ENCODE results near the gene KLC1. TPM values are rescaled to one million over a fixed set of nuclear protein-coding genes. Genes with fewer than 3 reads are reported as not detected.
A peak's percentile ranks its signal among the peaks of the same experiment; 100 is the strongest.

KLC1 gene
- total and polyA plus RNA-seq, 2 of the 8 experiments (the other 6 are each of a cell fraction or from before 2014, with no cell fraction given) = 84.6 to 134 TPM

DNA sequence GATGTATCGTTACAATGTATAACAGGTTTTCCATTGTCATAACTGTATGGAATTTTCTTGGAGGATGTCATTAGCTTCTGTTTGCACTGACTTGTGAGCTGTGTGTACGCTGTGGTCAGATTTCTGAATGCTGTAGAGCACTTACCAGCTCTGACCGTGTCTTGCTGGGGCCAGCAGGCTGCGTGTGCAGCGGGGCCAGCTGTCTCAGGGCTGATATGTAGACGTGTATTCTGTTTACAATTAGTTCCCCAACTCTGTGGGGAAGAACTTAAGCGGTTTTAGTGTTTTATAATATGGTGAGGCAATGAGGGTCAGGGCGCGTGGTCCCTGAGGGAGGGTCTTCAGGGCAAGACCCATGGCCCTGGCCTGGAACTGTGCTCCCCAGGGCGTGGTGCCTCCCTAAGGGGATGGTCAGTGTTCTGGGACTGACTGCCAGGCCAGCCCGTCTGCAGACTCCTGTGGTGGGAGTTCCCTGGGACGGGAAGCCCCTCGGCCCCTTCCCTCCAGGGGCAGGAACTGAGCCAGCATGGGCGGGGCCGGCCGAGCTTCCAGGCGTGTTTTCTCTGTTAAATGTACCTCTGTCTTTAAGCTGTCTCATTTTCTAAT is 67.6 kb downstream of the KLC1 start:
- ChIA-PET CTCF (ENCODE audit: partially characterized antibody) (interaction anchor here (1.1 to 2.1 kb wide), 2 partner anchors 10 to 15 kb away, joined by 4 to 9 read pairs; no protein-coding TSS in a partner anchor), POLR2A (ENCODE audit: partially characterized antibody) (interaction anchor here (1.2 to 8.8 kb wide), 3 partner anchors 8 to 19 kb away, joined by 3 to 74 read pairs (median 5); partner anchors contain the start of gene ZFYVE21)
- Histone ChIP-seq H4K8ac (ENCODE audit: extremely low read depth, insufficient read depth, low read length) (peak overlapping the region; percentile 53; the same call in 1 of the 2 replicates), H4K5ac (ENCODE audit: insufficient read length, low read depth, low read length) (no peak overlapping the region), H3K56ac (replicated peaks; ENCODE audit: insufficient read length, low read depth, low read length) (no peak overlapping the region), H3K4me3 (ENCODE audit: extremely low read depth in 1 of 4, insufficient read depth in 2 of 4, low read depth in 3 of 4, low read length in 4 of 4) (no peak overlapping the region), H2BK15ac (ENCODE audit: low read length) (no peak overlapping the region), H2AK5ac (ENCODE audit: low read depth, low read length) (no peak overlapping the region), H3K79me2 (ENCODE audit: control insufficient read depth in 1 of 2, insufficient read depth in 2 of 2, low read length in 2 of 2) (no peaks in the 10 kb centered on the region; a peak in 1 of 4 replicates), H3K9me3 (ENCODE audit: insufficient read depth in 2 of 2, low read depth in 1 of 2, low read length in 1 of 2) (no peaks in the 10 kb centered on the region), H4K20me1 (replicated peaks in 1 of 2; ENCODE audit: control insufficient read depth in 1 of 2, insufficient read depth in 2 of 2, low read length in 2 of 2) (peaks cover 10 to 27% of the 10 kb centered on the region in 2 experiments), H2BK12ac (ENCODE audit: low read depth, low read length) (no peak overlapping the region), H3K36me3 (ENCODE audit: control insufficient read depth in 2 of 4, insufficient read depth in 4 of 4, low read length in 3 of 4) (peaks cover 7 to 37% (median 17%) of the 10 kb centered on the region in 4 experiments; a peak in 6 of 8 replicates), H3K4me1 (replicated peaks in 1 of 4; ENCODE audit: control insufficient read depth in 3 of 4, insufficient read depth in 4 of 4, low read length in 3 of 4) (peaks cover 0 to 2% (median 0%) of the 10 kb centered on the region in 4 experiments; a peak in 2 of 7 replicates), H3K4me2 (ENCODE audit: insufficient read depth in 1 of 2, low read depth in 2 of 2, low read length in 2 of 2) (no peak overlapping the region), H3K27me3 (replicated peaks in 1 of 4; ENCODE audit: control insufficient read depth in 3 of 4, extremely low read depth in 1 of 4, insufficient read depth in 3 of 4, low read length in 3 of 4) (no peaks in the 10 kb centered on the region), H3K23me2 (ENCODE audit: low read depth, low read length) (no peaks in the 10 kb centered on the region), H3K79me1 (ENCODE audit: low read depth, low read length) (peaks cover 8% of the 10 kb centered on the region; the same call in 1 of the 2 replicates), H4K91ac (replicated peaks; ENCODE audit: insufficient read length, low read length) (no peak overlapping the region), H2BK120ac (replicated peaks; ENCODE audit: low read depth, low read length) (no peak overlapping the region), H2BK20ac (ENCODE audit: low read length) (no peak overlapping the region), H2AFZ (ENCODE audit: low read length) (no peak overlapping the region), H3K4ac (replicated peaks; ENCODE audit: insufficient read length, low read depth, low read length) (no peak overlapping the region), H2BK5ac (ENCODE audit: low read depth, low read length) (no peak overlapping the region), H3K18ac (ENCODE audit: extremely low read depth, low read length) (no peak overlapping the region), H3K23ac (ENCODE audit: insufficient read length) (no peak overlapping the region), H3K9ac (replicated peaks in 1 of 4; ENCODE audit: extremely low read depth in 1 of 4, low read depth in 3 of 4, low read length in 3 of 4) (no peak overlapping the region), H3K27ac (ENCODE audit: low read depth, low read length) (no peak overlapping the region), H3K14ac (ENCODE audit: insufficient read length) (no peak overlapping the region)
- DNase-seq (ENCODE audit: low read depth in 1 of 2, low spot score in 2 of 2) (no peak), FAIRE-seq (no peak)
- 72% methylated on average over 17 of the region's 17 CpGs; no CpG with 5 or more reads in 1 of the 2 experiments for WGBS, 2 experiments (ENCODE audit: extremely low coverage in 1 of 2, insufficient coverage in 1 of 2, insufficient read length in 1 of 2, insufficient replicate concordance in 2 of 2, low coverage in 1 of 2, low lambda C conversion rate in 2 of 2, missing lambda C conversion rate in 1 of 2)
- TF ChIP-seq CEBPB (IDR thresholded peaks at IDR 0.05; ENCODE audit: low read depth, low read length) (no peak), FOSL1 (IDR thresholded peaks at IDR 0.05; ENCODE audit: insufficient read depth, low read depth, low read length) (no peak), KDM1A (IDR thresholded peaks at IDR 0.05; ENCODE audit: borderline replicate concordance, low read length) (no peak), GTF2F1 (IDR thresholded peaks at IDR 0.05; ENCODE audit: borderline replicate concordance, low read depth, low read length) (no peak)
